ENCODE measurements around the gene KRTAP5-2. TPM values are rescaled to one million over a fixed set of nuclear protein-coding genes. Genes with fewer than 3 reads are reported as not detected.

KRTAP5-2 gene
- total RNA-seq, 1 experiment from 2014 or later, result not detected

GRCh38 chr11:1636291-1636950 lies 38.3 kb upstream of the KRTAP5-2 start:
- intact Hi-C loops (cut with micrococcal nuclease; ENCODE audit: unreplicated experiment), result no loop called here
- BruUV-seq (replicated peaks), result no TSS peak
- CTCF ChIA-PET, result no interaction called here
- H3K4me3 Mint-ChIP-seq (ENCODE audit: low read depth, unreplicated experiment), result no peak overlapping the region
- no peak overlapping the region for H3K27ac Mint-ChIP-seq (ENCODE audit: unreplicated experiment)
- DNase-seq, result no peak
- H3K4me1 Mint-ChIP-seq (ENCODE audit: low read depth, unreplicated experiment), result no peaks in the 10 kb centered on the region
- TF ChIP-seq CTCF (IDR thresholded peaks at IDR 0.05; ENCODE audit: unreplicated experiment), result no peak
- H3K9me3 Mint-ChIP-seq (ENCODE audit: low read depth, unreplicated experiment), result no peaks in the 10 kb centered on the region
- H3K36me3 Mint-ChIP-seq (ENCODE audit: insufficient read depth, unreplicated experiment), result no peaks in the 10 kb centered on the region
- H3K27me3 Mint-ChIP-seq (ENCODE audit: unreplicated experiment), result peaks cover 92% of the 10 kb centered on the region

GRCh38 chr11:1633864-1634263 lies 35.8 kb upstream of the KRTAP5-2 start:
- TF ChIP-seq CTCF (IDR thresholded peaks at IDR 0.05; ENCODE audit: unreplicated experiment), result no peak
- no peaks in the 10 kb centered on the region for H3K4me1 Mint-ChIP-seq (ENCODE audit: low read depth, unreplicated experiment)
- BruUV-seq (replicated peaks), result no TSS peak
- H3K27ac Mint-ChIP-seq (ENCODE audit: unreplicated experiment), result no peak overlapping the region
- no peak for DNase-seq
- intact Hi-C loops (cut with micrococcal nuclease; ENCODE audit: unreplicated experiment), result no loop called here
- no peaks in the 10 kb centered on the region for H3K36me3 Mint-ChIP-seq (ENCODE audit: insufficient read depth, unreplicated experiment)
- CTCF ChIA-PET, result no interaction called here
- no peaks in the 10 kb centered on the region for H3K9me3 Mint-ChIP-seq (ENCODE audit: low read depth, unreplicated experiment)
- H3K4me3 Mint-ChIP-seq (ENCODE audit: low read depth, unreplicated experiment), result no peak overlapping the region
- H3K27me3 Mint-ChIP-seq (ENCODE audit: unreplicated experiment), result peaks cover 83% of the 10 kb centered on the region

- CTCF ChIA-PET, result interaction anchor here (1.0 to 1.8 kb wide), 3 partner anchors 9 to 132 kb away, joined by 3 to 5 read pairs (median 4); partner anchors contain the start of gene CTSD
- BruUV-seq (replicated peaks), result no TSS peak
- intact Hi-C loops (cut with micrococcal nuclease; ENCODE audit: unreplicated experiment), result no loop called here
Observed at GRCh38 chr11:1632053-1632714, 34.1 kb upstream of the KRTAP5-2 start.

GRCh38 chr11:1631066-1631568 lies 33.0 kb upstream of the KRTAP5-2 start:
- CTCF ChIA-PET, result interaction anchor here (0.5 to 1.8 kb wide), 3 partner anchors 10 to 465 kb away, joined by 3 to 4 read pairs (median 3); no protein-coding TSS in a partner anchor
- H3K9me3 Mint-ChIP-seq (ENCODE audit: low read depth, unreplicated experiment), result no peaks in the 10 kb centered on the region
- no peaks in the 10 kb centered on the region for H3K4me1 Mint-ChIP-seq (ENCODE audit: low read depth, unreplicated experiment)
- H3K36me3 Mint-ChIP-seq (ENCODE audit: insufficient read depth, unreplicated experiment), result no peaks in the 10 kb centered on the region
- TF ChIP-seq CTCF (IDR thresholded peaks at IDR 0.05; ENCODE audit: unreplicated experiment), result no peak
- peaks cover 82% of the 10 kb centered on the region for H3K27me3 Mint-ChIP-seq (ENCODE audit: unreplicated experiment)
- H3K4me3 Mint-ChIP-seq (ENCODE audit: low read depth, unreplicated experiment), result no peak overlapping the region
- intact Hi-C loops (cut with micrococcal nuclease; ENCODE audit: unreplicated experiment), result no loop called here
- no peak overlapping the region for H3K27ac Mint-ChIP-seq (ENCODE audit: unreplicated experiment)
- no peak for DNase-seq
- BruUV-seq (replicated peaks), result no TSS peak

More at GRCh38 chr11:1632053-1632714, 34.1 kb upstream of the KRTAP5-2 start:
- H3K27ac Mint-ChIP-seq (ENCODE audit: unreplicated experiment), result no peak overlapping the region
- no peak overlapping the region for H3K4me3 Mint-ChIP-seq (ENCODE audit: low read depth, unreplicated experiment)
- no peaks in the 10 kb centered on the region for H3K36me3 Mint-ChIP-seq (ENCODE audit: insufficient read depth, unreplicated experiment)
- TF ChIP-seq CTCF (IDR thresholded peaks at IDR 0.05; ENCODE audit: unreplicated experiment), result no peak
- DNase-seq, result no peak
- peaks cover 80% of the 10 kb centered on the region for H3K27me3 Mint-ChIP-seq (ENCODE audit: unreplicated experiment)
- no peaks in the 10 kb centered on the region for H3K9me3 Mint-ChIP-seq (ENCODE audit: low read depth, unreplicated experiment)
- H3K4me1 Mint-ChIP-seq (ENCODE audit: low read depth, unreplicated experiment), result no peaks in the 10 kb centered on the region

Data from Calu3 (cell line).